T-helper 2 cell treated with Interferon-gamma antibody and Interleukin-4, amounts not matched to agents 5 μg/mL and 100 μg/mL, for 36 hours (primary cell): Measurements from ENCODE around the gene SEMA4B.

Source experiments
- DNase-seq: peaks from one replicate; pipeline ENCODE4 v3.0.0; 2021; ENCODE audit warnings: low spot score
- H3K27ac Mint-ChIP-seq: one replicate; pipeline ENCODE4 v1.8.0; 2021; ENCODE audit warnings: mild to moderate bottlenecking, mixed read lengths
- H3K27me3 Mint-ChIP-seq: one replicate; pipeline ENCODE4 v1.8.0; 2021; ENCODE audit warnings: low read depth, mixed read lengths
- H3K36me3 Mint-ChIP-seq: one replicate; pipeline ENCODE4 v1.8.0; 2021; ENCODE audit warnings: low read depth, mixed read lengths
- H3K4me1 Mint-ChIP-seq: one replicate; pipeline ENCODE4 v1.8.0; 2021; ENCODE audit warnings: low read depth, mixed read lengths
- H3K4me3 Mint-ChIP-seq: one replicate; pipeline ENCODE4 v1.8.0; 2022; ENCODE audit warnings: mild to moderate bottlenecking, moderate library complexity, mixed read lengths
- H3K9me3 Mint-ChIP-seq: one replicate; pipeline ENCODE4 v1.8.0; 2021; ENCODE audit warnings: mixed read lengths

The SEMA4B gene

GRCh38 chr15:90189781-90190467, 11.2 kb upstream of the SEMA4B start:
- Mint-ChIP-seq H3K4me3 (no peak overlapping the region), H3K36me3 (peaks cover 6% of the 10 kb centered on the region), H3K9me3 (no peaks in the 10 kb centered on the region), H3K4me1 (peaks cover 31% of the 10 kb centered on the region), H3K27me3 (no peaks in the 10 kb centered on the region), H3K27ac (peak overlapping the region; percentile 26)
- no peak for DNase-seq

GRCh38 chr15:90190606-90191343, 10.4 kb upstream of the SEMA4B start:
- H3K27me3 Mint-ChIP-seq: no peaks in the 10 kb centered on the region
- no peak for DNase-seq
- peaks cover 27% of the 10 kb centered on the region for H3K4me1 Mint-ChIP-seq
- no peak overlapping the region for H3K4me3 Mint-ChIP-seq
- no peaks in the 10 kb centered on the region for H3K9me3 Mint-ChIP-seq
- peaks cover 3% of the 10 kb centered on the region for H3K36me3 Mint-ChIP-seq
- H3K27ac Mint-ChIP-seq: peak overlapping the region; percentile 26

- Mint-ChIP-seq H3K4me1 (peaks cover 27% of the 10 kb centered on the region), H3K4me3 (peak overlapping the region; percentile 82), H3K27me3 (no peaks in the 10 kb centered on the region)
Observed at GRCh38 chr15:90191344-90191687, 9.8 kb upstream of the SEMA4B start.

GRCh38 chr15:90191794-90192509, 9.2 kb upstream of the SEMA4B start:
- peak; percentile 12 for DNase-seq
- Mint-ChIP-seq H3K36me3 (peaks cover 3% of the 10 kb centered on the region), H3K9me3 (no peaks in the 10 kb centered on the region), H3K27me3 (no peaks in the 10 kb centered on the region), H3K4me1 (peaks cover 29% of the 10 kb centered on the region), H3K4me3 (peak overlapping the region; percentile 82), H3K27ac (peak overlapping the region; percentile 80)

More at GRCh38 chr15:90191344-90191687, 9.8 kb upstream of the SEMA4B start:
- Mint-ChIP-seq H3K27ac (no peak overlapping the region), H3K9me3 (no peaks in the 10 kb centered on the region), H3K36me3 (peaks cover 3% of the 10 kb centered on the region)
- no peak for DNase-seq

GRCh38 chr15:90192961-90193786, 8.0 kb upstream of the SEMA4B start:
- DNase-seq: no peak
- H3K4me1 Mint-ChIP-seq: peaks cover 28% of the 10 kb centered on the region
- peak overlapping the region; percentile 65 for H3K4me3 Mint-ChIP-seq
- H3K27ac Mint-ChIP-seq: peak overlapping the region; percentile 72
- H3K36me3 Mint-ChIP-seq: peaks cover 3% of the 10 kb centered on the region
- no peaks in the 10 kb centered on the region for H3K27me3 Mint-ChIP-seq
- H3K9me3 Mint-ChIP-seq: no peaks in the 10 kb centered on the region

- Mint-ChIP-seq H3K4me3 (no peak overlapping the region), H3K27me3 (peaks cover 2% of the 10 kb centered on the region), H3K36me3 (peaks cover 5% of the 10 kb centered on the region), H3K27ac (no peak overlapping the region), H3K9me3 (no peaks in the 10 kb centered on the region), H3K4me1 (peaks cover 33% of the 10 kb centered on the region)
- DNase-seq: no peak
Observed at GRCh38 chr15:90194655-90195054, 6.5 kb upstream of the SEMA4B start.

- no peaks in the 10 kb centered on the region for H3K9me3 Mint-ChIP-seq
- peaks cover 19% of the 10 kb centered on the region for H3K4me1 Mint-ChIP-seq
- peaks cover 2% of the 10 kb centered on the region for H3K36me3 Mint-ChIP-seq
Observed at GRCh38 chr15:90200534-90201129, 498 bp upstream of the SEMA4B start.

GRCh38 chr15:90201944-90202375, 830 bp downstream of the SEMA4B start:
- Mint-ChIP-seq H3K4me1 (peaks cover 17% of the 10 kb centered on the region), H3K9me3 (no peaks in the 10 kb centered on the region), H3K4me3 (peak overlapping the region; percentile 83), H3K27me3 (peaks cover 6% of the 10 kb centered on the region), H3K36me3 (peaks cover 2% of the 10 kb centered on the region), H3K27ac (peak overlapping the region; percentile 36)
- DNase-seq: no peak

More at GRCh38 chr15:90200534-90201129, 498 bp upstream of the SEMA4B start:
- peak overlapping the region; percentile 86 for H3K4me3 Mint-ChIP-seq
- peaks cover 6% of the 10 kb centered on the region for H3K27me3 Mint-ChIP-seq
- no peak for DNase-seq
- peak overlapping the region; percentile 70 for H3K27ac Mint-ChIP-seq

- no peak for DNase-seq
- Mint-ChIP-seq H3K4me1 (peaks cover 17% of the 10 kb centered on the region), H3K27ac (no peak overlapping the region), H3K9me3 (no peaks in the 10 kb centered on the region), H3K27me3 (peaks cover 6% of the 10 kb centered on the region), H3K36me3 (peaks cover 2% of the 10 kb centered on the region), H3K4me3 (peak overlapping the region; percentile 83)
Observed at GRCh38 chr15:90202929-90203328, 1.8 kb downstream of the SEMA4B start.

- Mint-ChIP-seq H3K36me3 (peaks cover 2% of the 10 kb centered on the region), H3K4me1 (peaks cover 13% of the 10 kb centered on the region)
- no peak for DNase-seq
Observed at GRCh38 chr15:90203473-90203872, 2.3 kb downstream of the SEMA4B start.

GRCh38 chr15:90203922-90204321, 2.8 kb downstream of the SEMA4B start:
- Mint-ChIP-seq H3K9me3 (no peaks in the 10 kb centered on the region), H3K27me3 (peaks cover 6% of the 10 kb centered on the region)
- no peak for DNase-seq

More at GRCh38 chr15:90203473-90203872, 2.3 kb downstream of the SEMA4B start:
- Mint-ChIP-seq H3K9me3 (no peaks in the 10 kb centered on the region), H3K27me3 (peaks cover 6% of the 10 kb centered on the region), H3K4me3 (no peak overlapping the region), H3K27ac (no peak overlapping the region)

GRCh38 chr15:90205050-90205848, 4.1 kb downstream of the SEMA4B start:
- H3K4me3 Mint-ChIP-seq: no peak overlapping the region
- no peaks in the 10 kb centered on the region for H3K9me3 Mint-ChIP-seq
- peaks cover 10% of the 10 kb centered on the region for H3K36me3 Mint-ChIP-seq
- H3K27ac Mint-ChIP-seq: no peak overlapping the region
- H3K27me3 Mint-ChIP-seq: peaks cover 3% of the 10 kb centered on the region
- DNase-seq: no peak
- H3K4me1 Mint-ChIP-seq: peaks cover 20% of the 10 kb centered on the region

More at GRCh38 chr15:90203922-90204321, 2.8 kb downstream of the SEMA4B start:
- Mint-ChIP-seq H3K27ac (no peak overlapping the region), H3K4me3 (no peak overlapping the region), H3K4me1 (peaks cover 13% of the 10 kb centered on the region), H3K36me3 (peaks cover 3% of the 10 kb centered on the region)
